Hepatocyte (in vitro differentiated cells): ENCODE results near the gene RPL18. TPM values are rescaled to one million over a fixed set of nuclear protein-coding genes. Genes with fewer than 3 reads are reported as not detected.

Source experiments
- DNase-seq: peaks from one replicate; pipeline ENCODE4 v3.0.0-alpha.2; 2016; ENCODE audit warnings: low spot score
- H2AFZ ChIP-seq: fragments of 200-600 bp; sonication (generic); 2 replicates; pipeline ENCODE4 v1.6.0; 2016; ENCODE audit warnings: antibody characterized with exemption, mild to moderate bottlenecking
- H3K27ac ChIP-seq: fragments of 200-600 bp; sonication (generic); 2 replicates; pipeline ENCODE4 v1.5.1; 2016; ENCODE audit warnings: mild to moderate bottlenecking
- H3K27me3 ChIP-seq: fragments of 200-600 bp; sonication (generic); 2 replicates; pipeline ENCODE4 v1.6.1; 2016
- H3K36me3 ChIP-seq: fragments of 200-600 bp; sonication (generic); replicated peaks from 2 replicates; pipeline ENCODE4 v1.5.1; 2016; ENCODE audit warnings: low read depth; ENCODE audit not compliant: insufficient read depth
- H3K4me1 ChIP-seq: fragments of 200-600 bp; sonication (generic); 2 replicates; pipeline ENCODE4 v1.5.1; 2016; ENCODE audit warnings: mild to moderate bottlenecking, moderate library complexity; ENCODE audit not compliant: insufficient read depth
- H3K4me2 ChIP-seq: fragments of 200-600 bp; sonication (generic); 2 replicates; pipeline ENCODE4 v1.6.0; 2016
- H3K4me3 ChIP-seq: fragments of 200-600 bp; sonication (generic); 2 replicates; pipeline ENCODE4 v1.5.1; 2016; ENCODE audit warnings: mild to moderate bottlenecking
- H3K79me2 ChIP-seq: fragments of 200-600 bp; sonication (generic); 2 replicates; pipeline ENCODE4 v1.6.0; 2017; ENCODE audit warnings: mild to moderate bottlenecking
- H3K9me2 ChIP-seq: fragments of 200-600 bp; sonication (generic); replicated peaks from 2 replicates; pipeline ENCODE4 v1.6.0; 2017; ENCODE audit warnings: mild to moderate bottlenecking; ENCODE audit not compliant: insufficient read depth
- H3K9me3 ChIP-seq: fragments of 200-600 bp; sonication (generic); 2 replicates; pipeline ENCODE4 v1.5.1; 2016; ENCODE audit warnings: low read depth, mild to moderate bottlenecking
- H4K20me1 ChIP-seq: fragments of 200-600 bp; sonication (generic); 2 replicates; pipeline ENCODE4 v1.6.0; 2016; ENCODE audit warnings: mild to moderate bottlenecking; ENCODE audit not compliant: insufficient read depth, poor library complexity, severe bottlenecking
- EZH2 ChIP-seq: fragments of 200-600 bp; sonication (generic); IDR thresholded peaks from 2 replicates; pipeline ENCODE4 v1.6.1; 2016; ENCODE audit warnings: antibody characterized with exemption, mild to moderate bottlenecking, borderline replicate concordance
- EZH2phosphoT487 ChIP-seq: fragments of 200-600 bp; sonication (generic); IDR thresholded peaks from one replicate; pipeline ENCODE4 v1.6.1; 2018; ENCODE audit warnings: antibody characterized with exemption, mild to moderate bottlenecking, low read depth, moderate library complexity; ENCODE audit not compliant: unreplicated experiment, severe bottlenecking
- WGBS: methylation state at CpG from one replicate; pipeline ENCODE4 v1.1.6; 2016; ENCODE audit warnings: low lambda C conversion rate; ENCODE audit errors: missing lambda C conversion rate; 5-methylcytosine and 5-hydroxymethylcytosine counted together
- polyA plus RNA-seq: library from polyadenylated mRNA; unstranded; fragments of >200 nt; fragmentation: Nextera tagmentation; extraction: Ambion mirVana; gene quantifications from 2 replicates; pipeline ENCODE4 v1.2.1, GENCODE V29; 2016
- total RNA-seq: library from RNA; depleted of rRNA; stranded (reverse); fragments of >200 nt; gene quantifications from 2 replicates; pipeline ENCODE4 v1.2.3, GENCODE V29; 2014
- TF ChIP-seq, protein P1 (sequence below): fragments of 200-600 bp; sonication (generic); IDR thresholded peaks from 2 replicates; pipeline ENCODE4 v1.5.1; 2016; ENCODE audit warnings: antibody characterized with exemption, mild to moderate bottlenecking; ENCODE audit not compliant: poor library complexity

The RPL18 gene
- total and polyA plus RNA-seq, 2 experiments from 2014 or later, result 623 to 1,372 TPM

DNA sequence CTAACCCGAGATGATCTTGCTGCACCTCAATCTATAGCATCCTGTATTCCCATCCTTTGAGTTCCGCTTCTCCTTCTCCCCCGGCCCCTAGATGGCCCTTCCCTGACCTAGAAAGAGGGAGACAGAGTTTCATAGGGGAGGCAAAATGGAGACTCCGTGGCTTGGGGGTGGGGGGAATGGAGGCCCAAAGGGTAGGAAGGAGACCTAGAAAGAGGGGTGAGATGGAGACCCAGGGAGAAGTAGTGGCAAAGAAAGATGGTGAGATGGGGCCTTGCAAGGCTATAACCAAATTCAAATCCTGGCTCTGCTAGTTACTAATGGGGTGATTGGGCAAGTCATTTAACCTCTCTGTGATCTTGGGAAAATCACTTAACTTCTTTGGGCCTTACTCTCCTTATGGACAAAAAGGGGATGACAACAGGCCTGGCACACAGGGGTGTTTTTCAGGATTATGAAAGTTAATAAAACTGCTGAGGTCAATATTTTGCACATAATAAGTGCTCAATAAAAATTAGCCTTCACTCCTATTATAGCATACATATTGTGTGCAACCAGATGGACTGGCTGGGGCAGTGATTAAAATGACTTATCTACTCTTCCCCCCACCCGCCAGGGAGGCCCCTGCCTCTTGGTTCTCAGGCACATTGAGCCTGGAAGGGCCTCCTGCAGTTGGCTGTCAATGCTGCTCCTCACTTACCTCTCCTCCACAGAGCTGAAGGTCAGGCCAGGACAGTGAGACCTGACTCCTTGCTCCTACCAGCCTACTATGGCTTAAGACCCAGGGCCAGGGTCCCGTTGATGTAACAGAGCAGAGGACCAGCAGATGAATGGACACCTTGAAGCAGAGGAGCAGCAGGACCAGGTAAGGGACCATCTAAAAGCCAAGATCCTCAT lies 961 bp upstream of the RPL18 start:
- TF ChIP-seq, protein P1, sequence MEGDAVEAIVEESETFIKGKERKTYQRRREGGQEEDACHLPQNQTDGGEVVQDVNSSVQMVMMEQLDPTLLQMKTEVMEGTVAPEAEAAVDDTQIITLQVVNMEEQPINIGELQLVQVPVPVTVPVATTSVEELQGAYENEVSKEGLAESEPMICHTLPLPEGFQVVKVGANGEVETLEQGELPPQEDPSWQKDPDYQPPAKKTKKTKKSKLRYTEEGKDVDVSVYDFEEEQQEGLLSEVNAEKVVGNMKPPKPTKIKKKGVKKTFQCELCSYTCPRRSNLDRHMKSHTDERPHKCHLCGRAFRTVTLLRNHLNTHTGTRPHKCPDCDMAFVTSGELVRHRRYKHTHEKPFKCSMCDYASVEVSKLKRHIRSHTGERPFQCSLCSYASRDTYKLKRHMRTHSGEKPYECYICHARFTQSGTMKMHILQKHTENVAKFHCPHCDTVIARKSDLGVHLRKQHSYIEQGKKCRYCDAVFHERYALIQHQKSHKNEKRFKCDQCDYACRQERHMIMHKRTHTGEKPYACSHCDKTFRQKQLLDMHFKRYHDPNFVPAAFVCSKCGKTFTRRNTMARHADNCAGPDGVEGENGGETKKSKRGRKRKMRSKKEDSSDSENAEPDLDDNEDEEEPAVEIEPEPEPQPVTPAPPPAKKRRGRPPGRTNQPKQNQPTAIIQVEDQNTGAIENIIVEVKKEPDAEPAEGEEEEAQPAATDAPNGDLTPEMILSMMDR, result no peak
- TF ChIP-seq EZH2 (no peak), EZH2phosphoT487 (no peak)
- H3K4me1 ChIP-seq, result peaks cover 36% of the 10 kb centered on the region
- 41% methylated on average over 6 of the region's 6 CpGs for WGBS
- no peaks in the 10 kb centered on the region for H3K36me3 ChIP-seq
- H4K20me1 ChIP-seq, result peaks cover 34% of the 10 kb centered on the region
- DNase-seq, result peak; percentile 8
- H2AFZ ChIP-seq, result peak overlapping the region; percentile 13
- no peaks in the 10 kb centered on the region for H3K9me3 ChIP-seq
- no peaks in the 10 kb centered on the region for H3K9me2 ChIP-seq
- peak overlapping the region; percentile 71 for H3K4me2 ChIP-seq
- peak overlapping the region; percentile 75 for H3K27ac ChIP-seq
- H3K4me3 ChIP-seq, result peak overlapping the region; percentile 18
- H3K79me2 ChIP-seq, result peaks cover 38% of the 10 kb centered on the region
- H3K27me3 ChIP-seq, result no peaks in the 10 kb centered on the region

DNA sequence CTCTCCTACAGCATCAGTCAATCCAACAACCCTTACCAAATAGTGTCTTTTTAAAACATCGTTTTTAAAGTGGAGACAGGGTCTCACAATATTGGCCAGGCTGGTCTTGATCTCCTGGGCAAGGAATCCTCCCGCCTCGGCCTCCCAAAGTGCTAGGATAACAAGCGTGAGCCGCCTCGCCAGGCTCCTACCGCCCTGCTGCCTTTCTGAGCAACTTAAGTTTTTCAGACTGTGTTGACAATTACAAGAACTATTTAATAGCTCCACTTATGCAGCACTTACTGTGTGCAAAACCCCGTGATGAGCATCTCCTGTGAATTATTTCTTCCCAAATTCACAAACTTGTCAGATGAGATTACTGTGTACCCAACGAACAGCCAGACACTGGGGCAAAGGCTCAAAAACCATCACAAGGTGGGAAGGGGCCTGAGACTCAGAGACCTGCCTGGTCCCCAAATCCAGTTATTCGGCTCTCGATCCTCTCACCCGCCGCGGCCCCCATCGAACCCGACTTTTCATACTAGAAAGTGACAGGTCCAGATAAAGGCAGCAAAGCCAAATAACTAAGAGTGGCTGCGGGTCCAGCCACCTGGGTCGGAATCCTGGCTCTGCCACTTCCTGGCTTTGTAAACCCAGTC lies 581 bp downstream of the RPL18 start:
- Histone ChIP-seq H4K20me1 (peaks cover 34% of the 10 kb centered on the region), H2AFZ (no peak overlapping the region), H3K9me2 (no peaks in the 10 kb centered on the region), H3K27me3 (no peaks in the 10 kb centered on the region), H3K4me3 (peak overlapping the region; percentile 61), H3K79me2 (peaks cover 40% of the 10 kb centered on the region), H3K36me3 (no peaks in the 10 kb centered on the region), H3K4me2 (peak overlapping the region; percentile 99), H3K4me1 (peaks cover 38% of the 10 kb centered on the region), H3K9me3 (no peaks in the 10 kb centered on the region), H3K27ac (peak overlapping the region; percentile 86)
- 2% methylated on average over 18 of the region's 18 CpGs for WGBS
- DNase-seq, result peak; percentile 24
- TF ChIP-seq, protein P1, result no peak
- TF ChIP-seq EZH2phosphoT487 (no peak), EZH2 (no peak)

- no peaks in the 10 kb centered on the region for H3K27me3 ChIP-seq
- DNase-seq, result peak; percentile 14
- 77% methylated on average over 18 of the region's 18 CpGs for WGBS
- H3K4me2 ChIP-seq, result peak overlapping the region; percentile 99
- TF ChIP-seq EZH2, result no peak
- TF ChIP-seq EZH2phosphoT487, result no peak
- TF ChIP-seq, protein P1, result no peak
- H3K4me1 ChIP-seq, result peaks cover 29% of the 10 kb centered on the region
- H3K36me3 ChIP-seq, result no peaks in the 10 kb centered on the region
- peak overlapping the region; percentile 61 for H3K4me3 ChIP-seq
- peaks cover 40% of the 10 kb centered on the region for H3K79me2 ChIP-seq
- H3K9me3 ChIP-seq, result no peaks in the 10 kb centered on the region
- H3K9me2 ChIP-seq, result no peaks in the 10 kb centered on the region
- peaks cover 34% of the 10 kb centered on the region for H4K20me1 ChIP-seq
- H2AFZ ChIP-seq, result no peak overlapping the region
- peak overlapping the region; percentile 86 for H3K27ac ChIP-seq
Measured at GRCh38 chr19:48617146-48617937, 1.6 kb downstream of the RPL18 start.
